ENCODE measurements around the gene FAM81B. TPM values are rescaled to one million over a fixed set of nuclear protein-coding genes. Genes with fewer than 3 reads are reported as not detected.
"Not testable (repeated sequence)": the region's sequence is repeated elsewhere in the genome, so short reads cannot be mapped to it uniquely, and the experiment has no call there.

Gene FAM81B
- total RNA-seq, 1 experiment from 2014 or later = not detected

GRCh38 chr5:95358848-95359247, 32.3 kb upstream of the FAM81B start:
- no peaks in the 10 kb centered on the region for H3K4me1 ChIP-seq (ENCODE audit: insufficient read depth, low read length, poor library complexity, severe bottlenecking)
- BruUV-seq (replicated peaks) = no TSS peak

DNA sequence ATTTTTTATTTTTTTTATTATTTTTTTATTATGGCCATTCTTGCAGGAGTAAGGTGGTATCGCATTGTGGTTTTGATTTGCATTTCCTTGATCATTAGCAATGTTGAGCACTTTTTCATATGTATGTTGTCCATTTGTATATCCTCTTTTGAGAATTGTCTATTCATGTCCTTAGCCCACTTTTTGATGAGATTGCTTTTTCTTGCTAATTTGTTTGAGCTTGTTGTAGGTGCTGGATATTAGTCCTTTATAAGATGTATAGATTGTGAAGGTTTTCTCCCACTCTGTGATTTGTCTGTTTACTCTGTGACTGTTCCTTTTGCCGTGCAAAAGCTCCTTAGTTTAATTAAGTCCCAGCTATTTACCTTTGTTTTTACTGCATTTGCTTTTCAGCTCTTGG, 30.5 kb upstream of the FAM81B start:
- DNase-seq (ENCODE audit: low spot score); BruUV-seq (replicated peaks); H3K27me3 ChIP-seq (replicated peaks; ENCODE audit: insufficient read depth, low read depth, low read length, poor library complexity); H3K27ac ChIP-seq (ENCODE audit: low read depth, low read length, poor library complexity, severe bottlenecking); POLR2A ChIA-PET (ENCODE audit: low non-redundant PET); CTCF ChIA-PET; intact Hi-C loops (cut with micrococcal nuclease; ENCODE audit: unreplicated experiment); H3K4me3 ChIP-seq (ENCODE audit: low read depth, low read length, poor library complexity, severe bottlenecking); H3K36me3 ChIP-seq (ENCODE audit: insufficient read depth, low read length, poor library complexity, severe bottlenecking); H3K4me1 ChIP-seq (ENCODE audit: insufficient read depth, low read length, poor library complexity, severe bottlenecking); H3K9me3 ChIP-seq (ENCODE audit: low read depth, low read length, poor library complexity, severe bottlenecking): not testable (repeated sequence)

More at GRCh38 chr5:95358848-95359247, 32.3 kb upstream of the FAM81B start:
- intact Hi-C loops (cut with micrococcal nuclease; ENCODE audit: unreplicated experiment) = no loop called here
- ChIA-PET CTCF (no interaction called here), POLR2A (ENCODE audit: low non-redundant PET) (no interaction called here)
- Histone ChIP-seq H3K27me3 (replicated peaks; ENCODE audit: insufficient read depth, low read depth, low read length, poor library complexity) (no peaks in the 10 kb centered on the region), H3K27ac (ENCODE audit: low read depth, low read length, poor library complexity, severe bottlenecking) (no peak overlapping the region), H3K4me3 (ENCODE audit: low read depth, low read length, poor library complexity, severe bottlenecking) (no peak overlapping the region), H3K9me3 (ENCODE audit: low read depth, low read length, poor library complexity, severe bottlenecking) (no peaks in the 10 kb centered on the region), H3K36me3 (ENCODE audit: insufficient read depth, low read length, poor library complexity, severe bottlenecking) (no peaks in the 10 kb centered on the region)
- TF ChIP-seq EZH2 (IDR thresholded peaks at IDR 0.05; ENCODE audit: borderline replicate concordance, low read depth, low read length, poor library complexity, severe bottlenecking) (no peak), CTCF (conservative IDR thresholded peaks at IDR 0.05; ENCODE audit: low read depth, low read length) (no peak)
- no peak for DNase-seq (ENCODE audit: low spot score)

DNA sequence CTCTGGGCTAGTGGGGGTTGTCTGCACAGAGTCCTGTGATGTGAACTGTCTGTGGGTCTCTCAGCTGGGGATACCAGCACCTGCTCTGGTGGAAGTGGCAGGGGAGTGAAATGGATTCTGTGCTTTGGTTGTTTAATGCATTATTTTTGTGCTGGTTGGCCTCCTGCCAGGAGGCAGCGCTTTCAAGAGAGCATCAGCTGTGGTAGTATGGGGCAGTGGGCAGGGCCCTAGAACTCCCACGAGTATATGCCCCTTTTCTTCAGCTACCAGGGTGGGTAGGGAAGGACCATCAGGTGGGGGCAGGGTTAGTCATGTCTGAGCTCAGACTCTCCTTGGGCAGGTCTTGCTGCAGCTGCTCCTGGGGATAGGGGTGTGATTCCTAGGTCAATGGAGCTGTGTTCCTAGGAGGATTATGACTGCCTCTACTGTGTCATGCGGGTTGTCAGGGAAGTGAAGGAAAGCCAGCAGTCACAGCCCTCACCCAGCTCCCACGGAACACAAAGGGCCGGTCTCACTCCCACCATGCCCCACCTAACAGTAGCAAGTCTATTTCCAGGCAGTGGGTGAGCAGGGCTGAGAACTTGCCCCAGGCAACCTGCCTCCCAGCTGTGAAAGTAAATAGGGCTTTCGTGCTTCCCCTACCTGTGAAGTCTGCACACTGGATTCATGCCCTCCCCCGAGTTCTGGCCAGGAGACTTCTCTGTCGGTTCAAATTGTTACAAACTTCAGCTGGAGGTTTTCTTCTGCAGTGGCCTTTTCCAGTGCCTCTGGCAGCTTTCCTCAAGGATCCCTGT, 25.7 kb upstream of the FAM81B start:
- TF ChIP-seq EZH2 (IDR thresholded peaks at IDR 0.05; ENCODE audit: borderline replicate concordance, low read depth, low read length, poor library complexity, severe bottlenecking) = no peak
- no peak for TF ChIP-seq CTCF (conservative IDR thresholded peaks at IDR 0.05; ENCODE audit: low read depth, low read length)
- Histone ChIP-seq H3K4me3 (ENCODE audit: low read depth, low read length, poor library complexity, severe bottlenecking) (no peak overlapping the region), H3K27ac (ENCODE audit: low read depth, low read length, poor library complexity, severe bottlenecking) (no peak overlapping the region), H3K9me3 (ENCODE audit: low read depth, low read length, poor library complexity, severe bottlenecking) (no peaks in the 10 kb centered on the region), H3K27me3 (replicated peaks; ENCODE audit: insufficient read depth, low read depth, low read length, poor library complexity) (no peaks in the 10 kb centered on the region), H3K36me3 (ENCODE audit: insufficient read depth, low read length, poor library complexity, severe bottlenecking) (no peaks in the 10 kb centered on the region), H3K4me1 (ENCODE audit: insufficient read depth, low read length, poor library complexity, severe bottlenecking) (no peaks in the 10 kb centered on the region)
- POLR2A ChIA-PET (ENCODE audit: low non-redundant PET) = no interaction called here
- BruUV-seq (replicated peaks) = no TSS peak
- CTCF ChIA-PET = no interaction called here
- intact Hi-C loops (cut with micrococcal nuclease; ENCODE audit: unreplicated experiment) = no loop called here
- DNase-seq (ENCODE audit: low spot score) = no peak

DNA sequence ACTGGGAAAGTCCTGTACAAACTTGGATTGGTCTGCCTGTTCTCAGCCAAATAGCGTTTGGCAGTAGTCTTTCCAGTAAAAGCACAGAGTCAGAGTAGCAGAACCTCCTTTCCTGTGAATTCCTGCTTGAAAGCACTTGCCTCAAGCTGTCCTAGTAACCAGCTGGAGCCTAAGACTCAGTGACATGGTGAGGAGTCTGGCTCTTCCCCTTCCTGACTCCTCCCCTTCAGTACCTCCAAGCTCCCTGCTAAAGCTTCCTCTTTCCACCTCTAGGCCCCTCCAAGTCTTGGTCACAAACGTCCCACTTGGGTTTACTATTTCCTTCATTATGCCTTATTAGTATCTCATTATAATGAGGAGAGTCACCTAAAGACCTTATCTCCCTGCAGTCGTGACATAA, 21.4 kb upstream of the FAM81B start:
- Histone ChIP-seq H3K27me3 (replicated peaks; ENCODE audit: insufficient read depth, low read depth, low read length, poor library complexity) (no peaks in the 10 kb centered on the region), H3K36me3 (ENCODE audit: insufficient read depth, low read length, poor library complexity, severe bottlenecking) (no peaks in the 10 kb centered on the region), H3K4me1 (ENCODE audit: insufficient read depth, low read length, poor library complexity, severe bottlenecking) (no peaks in the 10 kb centered on the region), H3K27ac (ENCODE audit: low read depth, low read length, poor library complexity, severe bottlenecking) (no peak overlapping the region), H3K4me3 (ENCODE audit: low read depth, low read length, poor library complexity, severe bottlenecking) (no peak overlapping the region), H3K9me3 (ENCODE audit: low read depth, low read length, poor library complexity, severe bottlenecking) (no peaks in the 10 kb centered on the region)
- DNase-seq (ENCODE audit: low spot score) = no peak
- ChIA-PET CTCF (no interaction called here), POLR2A (ENCODE audit: low non-redundant PET) (no interaction called here)
- intact Hi-C loops (cut with micrococcal nuclease; ENCODE audit: unreplicated experiment) = no loop called here
- no TSS peak for BruUV-seq (replicated peaks)
- no peak for TF ChIP-seq CTCF (conservative IDR thresholded peaks at IDR 0.05; ENCODE audit: low read depth, low read length)
- no peak for TF ChIP-seq EZH2 (IDR thresholded peaks at IDR 0.05; ENCODE audit: borderline replicate concordance, low read depth, low read length, poor library complexity, severe bottlenecking)

Measured in A673 (cell line).